LNCAP (cell line): ENCODE measurements around the gene FHL1.

Source experiments
- TF ChIP-seq, protein P1 (sequence below): fragments of 450-650 bp; IDR thresholded peaks from 2 replicates; pipeline ENCODE4 v1.5.1; 2017; ENCODE audit warnings: mild to moderate bottlenecking

The FHL1 gene

DNA sequence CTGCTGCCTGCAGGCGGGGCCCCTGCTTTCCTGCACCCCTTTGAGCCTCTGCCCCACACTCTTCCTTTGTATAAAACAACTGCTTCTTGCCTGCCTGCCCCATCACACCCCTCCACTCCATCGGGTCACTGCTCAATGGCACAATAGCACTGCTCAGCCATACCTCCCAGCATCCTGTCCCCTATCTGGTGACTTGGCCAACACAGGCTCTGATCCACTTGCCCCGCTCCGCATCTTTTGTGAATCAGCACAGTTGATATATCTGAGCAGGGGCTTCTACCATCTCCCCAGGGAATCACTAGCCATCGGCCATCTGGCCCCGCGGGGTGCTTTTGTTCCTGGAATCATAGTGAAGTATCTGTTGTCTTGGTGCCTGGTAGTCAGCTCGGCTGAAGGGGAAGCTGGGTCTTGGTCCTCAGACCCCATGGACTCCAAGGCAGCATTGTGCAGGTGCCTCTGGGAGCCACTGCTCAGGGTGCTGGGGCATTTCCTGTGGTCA is 58.6 kb downstream of the FHL1 start:
- TF ChIP-seq, protein P1, sequence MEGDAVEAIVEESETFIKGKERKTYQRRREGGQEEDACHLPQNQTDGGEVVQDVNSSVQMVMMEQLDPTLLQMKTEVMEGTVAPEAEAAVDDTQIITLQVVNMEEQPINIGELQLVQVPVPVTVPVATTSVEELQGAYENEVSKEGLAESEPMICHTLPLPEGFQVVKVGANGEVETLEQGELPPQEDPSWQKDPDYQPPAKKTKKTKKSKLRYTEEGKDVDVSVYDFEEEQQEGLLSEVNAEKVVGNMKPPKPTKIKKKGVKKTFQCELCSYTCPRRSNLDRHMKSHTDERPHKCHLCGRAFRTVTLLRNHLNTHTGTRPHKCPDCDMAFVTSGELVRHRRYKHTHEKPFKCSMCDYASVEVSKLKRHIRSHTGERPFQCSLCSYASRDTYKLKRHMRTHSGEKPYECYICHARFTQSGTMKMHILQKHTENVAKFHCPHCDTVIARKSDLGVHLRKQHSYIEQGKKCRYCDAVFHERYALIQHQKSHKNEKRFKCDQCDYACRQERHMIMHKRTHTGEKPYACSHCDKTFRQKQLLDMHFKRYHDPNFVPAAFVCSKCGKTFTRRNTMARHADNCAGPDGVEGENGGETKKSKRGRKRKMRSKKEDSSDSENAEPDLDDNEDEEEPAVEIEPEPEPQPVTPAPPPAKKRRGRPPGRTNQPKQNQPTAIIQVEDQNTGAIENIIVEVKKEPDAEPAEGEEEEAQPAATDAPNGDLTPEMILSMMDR = no peak

DNA sequence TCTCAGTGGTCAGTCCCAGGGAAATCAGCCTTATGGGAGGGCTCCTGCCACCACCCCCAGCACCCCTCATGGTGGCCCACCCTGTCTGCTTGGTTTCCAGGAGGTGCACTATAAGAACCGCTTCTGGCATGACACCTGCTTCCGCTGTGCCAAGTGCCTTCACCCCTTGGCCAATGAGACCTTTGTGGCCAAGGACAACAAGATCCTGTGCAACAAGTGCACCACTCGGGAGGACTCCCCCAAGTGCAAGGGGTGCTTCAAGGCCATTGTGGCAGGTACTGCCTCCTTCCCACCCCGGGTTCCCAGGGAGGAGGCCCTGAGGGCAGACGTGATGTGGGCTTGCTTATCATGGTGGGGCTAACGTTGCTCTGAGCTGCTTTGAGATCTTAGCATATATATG is 59.6 kb downstream of the FHL1 start:
- TF ChIP-seq, protein P1 = no peak

DNA sequence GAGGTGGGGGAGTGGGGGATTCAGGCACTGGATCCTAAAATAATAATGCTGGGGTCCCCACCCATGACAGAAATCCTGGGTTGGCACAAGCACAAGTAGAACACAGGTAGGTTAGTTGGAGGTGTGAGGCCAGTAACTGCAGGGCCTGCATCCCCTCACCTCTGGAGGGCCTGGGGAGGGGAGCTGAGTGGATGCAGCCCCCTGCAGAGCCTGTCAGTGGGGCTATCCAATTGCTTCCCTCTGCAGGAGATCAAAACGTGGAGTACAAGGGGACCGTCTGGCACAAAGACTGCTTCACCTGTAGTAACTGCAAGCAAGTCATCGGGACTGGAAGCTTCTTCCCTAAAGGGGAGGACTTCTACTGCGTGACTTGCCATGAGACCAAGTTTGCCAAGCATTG is 60.2 kb downstream of the FHL1 start:
- TF ChIP-seq, protein P1 = no peak

DNA sequence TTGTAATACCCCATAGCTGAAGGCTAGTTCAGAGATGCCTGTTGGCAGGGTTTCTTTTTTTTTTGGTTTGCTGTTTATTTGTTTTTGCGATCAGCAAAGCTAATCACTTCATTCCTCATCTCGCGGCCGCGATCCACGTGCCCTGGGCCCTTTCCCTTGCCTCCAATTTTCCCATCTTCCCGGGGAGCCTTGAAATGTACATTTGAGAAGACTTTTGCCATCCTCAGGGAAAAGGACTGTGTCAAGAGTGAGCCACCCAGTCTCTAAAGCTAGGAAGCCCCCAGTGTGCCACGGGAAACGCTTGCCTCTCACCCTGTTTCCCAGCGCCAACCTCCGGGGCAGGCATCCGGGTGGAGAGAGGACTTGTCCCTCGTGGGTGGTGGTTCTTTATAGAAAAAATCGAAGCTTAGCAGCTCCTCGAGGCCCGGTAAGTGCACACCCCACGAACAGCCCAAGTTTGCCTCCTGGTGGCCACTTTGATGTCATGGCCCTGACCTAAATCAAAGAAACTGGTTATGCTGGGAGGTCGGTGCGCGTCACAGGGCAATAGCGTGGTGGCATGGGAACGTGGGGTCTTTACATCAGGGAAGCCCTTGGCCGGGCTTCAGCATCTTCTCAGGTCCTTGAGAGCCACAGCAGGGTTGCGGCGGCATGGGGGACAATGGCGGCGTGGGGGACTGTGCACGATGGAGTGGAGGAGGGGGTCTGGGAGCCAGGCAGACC is 61.8 kb downstream of the FHL1 start:
- TF ChIP-seq, protein P1 = peak; percentile 51

DNA sequence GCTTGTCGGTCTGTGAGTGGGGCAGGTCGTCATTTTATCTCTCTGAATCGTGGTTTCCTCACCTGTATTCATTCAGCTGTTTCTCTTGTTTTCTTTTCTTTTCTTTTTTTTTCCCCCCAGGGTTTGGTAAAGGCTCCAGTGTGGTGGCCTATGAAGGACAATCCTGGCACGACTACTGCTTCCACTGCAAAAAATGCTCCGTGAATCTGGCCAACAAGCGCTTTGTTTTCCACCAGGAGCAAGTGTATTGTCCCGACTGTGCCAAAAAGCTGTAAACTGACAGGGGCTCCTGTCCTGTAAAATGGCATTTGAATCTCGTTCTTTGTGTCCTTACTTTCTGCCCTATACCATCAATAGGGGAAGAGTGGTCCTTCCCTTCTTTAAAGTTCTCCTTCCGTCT is 62.4 kb downstream of the FHL1 start:
- TF ChIP-seq, protein P1 = no peak

DNA sequence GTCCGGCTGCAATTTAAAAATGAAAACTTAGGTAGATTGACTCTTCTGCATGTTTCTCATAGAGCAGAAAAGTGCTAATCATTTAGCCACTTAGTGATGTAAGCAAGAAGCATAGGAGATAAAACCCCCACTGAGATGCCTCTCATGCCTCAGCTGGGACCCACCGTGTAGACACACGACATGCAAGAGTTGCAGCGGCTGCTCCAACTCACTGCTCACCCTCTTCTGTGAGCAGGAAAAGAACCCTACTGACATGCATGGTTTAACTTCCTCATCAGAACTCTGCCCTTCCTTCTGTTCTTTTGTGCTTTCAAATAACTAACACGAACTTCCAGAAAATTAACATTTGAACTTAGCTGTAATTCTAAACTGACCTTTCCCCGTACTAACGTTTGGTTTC is 62.9 kb downstream of the FHL1 start:
- TF ChIP-seq, protein P1 = no peak

DNA sequence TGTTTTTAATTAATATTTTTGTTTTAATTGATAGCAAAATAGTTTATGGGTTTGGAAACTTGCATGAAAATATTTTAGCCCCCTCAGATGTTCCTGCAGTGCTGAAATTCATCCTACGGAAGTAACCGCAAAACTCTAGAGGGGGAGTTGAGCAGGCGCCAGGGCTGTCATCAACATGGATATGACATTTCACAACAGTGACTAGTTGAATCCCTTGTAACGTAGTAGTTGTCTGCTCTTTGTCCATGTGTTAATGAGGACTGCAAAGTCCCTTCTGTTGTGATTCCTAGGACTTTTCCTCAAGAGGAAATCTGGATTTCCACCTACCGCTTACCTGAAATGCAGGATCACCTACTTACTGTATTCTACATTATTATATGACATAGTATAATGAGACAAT is 63.5 kb downstream of the FHL1 start:
- TF ChIP-seq, protein P1 = no peak
